Common myeloid progenitor, CD34-positive (primary cell): ENCODE results near the gene SMAD7.

ENCODE experiments used
- CTCF ChIA-PET: fragments of 350-600 bp; sonication (Branson Sonifier 250); formaldehyde crosslinking; loops from one replicate; lab custom pipeline; 2021; ENCODE audit warnings: antibody characterized with exemption; lab: Charles Lee
- POLR2A ChIA-PET: fragments of 350-600 bp; sonication (Branson Sonifier 250); formaldehyde crosslinking; loops from one replicate; lab custom pipeline; 2021; ENCODE audit warnings: antibody characterized with exemption; lab: Charles Lee
- DNase-seq, 3 donors: peaks; one replicate each; pipeline versions ENCODE4 v3.0.0 to v3.0.0-alpha.2; 2013
- H3K27ac ChIP-seq, 2 experiments: 1 replicate in 1 of 2; 2 replicates in 1 of 2; pipeline ENCODE4 v1.7.0; 2013; ENCODE audit warnings: inconsistent platforms in 2 of 2, low read length in 2 of 2, mild to moderate bottlenecking in 2 of 2, low read depth in 1 of 2, moderate library complexity in 1 of 2; ENCODE audit not compliant: severe bottlenecking in 2 of 2, insufficient read depth in 1 of 2, poor library complexity in 1 of 2
- H3K27me3 ChIP-seq, 5 experiments: replicated peaks in 2 of 5; 1 replicate in 3 of 5; 2 replicates in 2 of 5; pipeline versions ENCODE4 v1.6.1 to v1.7.0; 2013; ENCODE audit warnings: low read length in 4 of 5, mild to moderate bottlenecking in 2 of 5, moderate library complexity in 2 of 5, inconsistent platforms in 1 of 5; ENCODE audit not compliant: insufficient read depth in 5 of 5, control insufficient read depth in 4 of 5
- H3K36me3 ChIP-seq, 4 experiments: 1 replicate in 2 of 4; 2 replicates in 2 of 4; pipeline versions ENCODE4 v1.6.1 to v1.7.0; 2013; ENCODE audit warnings: low read length in 3 of 4, control low read depth in 1 of 4, mild to moderate bottlenecking in 1 of 4; ENCODE audit not compliant: control insufficient read depth in 4 of 4, insufficient read depth in 4 of 4
- H3K4me1 ChIP-seq, 4 experiments: 1 replicate in 3 of 4; 2 replicates in 1 of 4; pipeline versions ENCODE4 v1.6.1 to v1.7.1; 2013; ENCODE audit warnings: low read length in 3 of 4, mild to moderate bottlenecking in 3 of 4, control low read depth in 1 of 4, inconsistent platforms in 1 of 4, moderate library complexity in 1 of 4; ENCODE audit not compliant: control insufficient read depth in 4 of 4, insufficient read depth in 4 of 4; ENCODE audit errors: control extremely low read depth in 1 of 4
- H3K4me3 ChIP-seq, 7 experiments: 1 replicate in 4 of 7; 2 replicates in 3 of 7; pipeline versions ENCODE4 v1.5.1 to v1.7.0; 2013; ENCODE audit warnings: mild to moderate bottlenecking in 7 of 7, low read length in 6 of 7, moderate library complexity in 6 of 7, inconsistent platforms in 2 of 7, low read depth in 2 of 7, control low read depth in 1 of 7; ENCODE audit not compliant: insufficient read depth in 4 of 7, control insufficient read depth in 1 of 7; ENCODE audit errors: extremely low read depth in 1 of 7
- H3K9me3 ChIP-seq, 5 experiments: 1 replicate in 4 of 5; 2 replicates in 1 of 5; pipeline versions ENCODE4 v1.6.1 to v1.7.1; 2013; ENCODE audit warnings: low read length in 4 of 5, mild to moderate bottlenecking in 2 of 5, inconsistent platforms in 1 of 5, low read depth in 1 of 5, moderate library complexity in 1 of 5; ENCODE audit not compliant: control insufficient read depth in 4 of 5, insufficient read depth in 2 of 5; ENCODE audit errors: control extremely low read depth in 1 of 5
- WGBS: methylation state at CpG from one replicate; pipeline ENCODE4 v1.1.5; 2013; ENCODE audit not compliant: insufficient coverage; 5-methylcytosine and 5-hydroxymethylcytosine counted together

SMAD7 gene

DNA sequence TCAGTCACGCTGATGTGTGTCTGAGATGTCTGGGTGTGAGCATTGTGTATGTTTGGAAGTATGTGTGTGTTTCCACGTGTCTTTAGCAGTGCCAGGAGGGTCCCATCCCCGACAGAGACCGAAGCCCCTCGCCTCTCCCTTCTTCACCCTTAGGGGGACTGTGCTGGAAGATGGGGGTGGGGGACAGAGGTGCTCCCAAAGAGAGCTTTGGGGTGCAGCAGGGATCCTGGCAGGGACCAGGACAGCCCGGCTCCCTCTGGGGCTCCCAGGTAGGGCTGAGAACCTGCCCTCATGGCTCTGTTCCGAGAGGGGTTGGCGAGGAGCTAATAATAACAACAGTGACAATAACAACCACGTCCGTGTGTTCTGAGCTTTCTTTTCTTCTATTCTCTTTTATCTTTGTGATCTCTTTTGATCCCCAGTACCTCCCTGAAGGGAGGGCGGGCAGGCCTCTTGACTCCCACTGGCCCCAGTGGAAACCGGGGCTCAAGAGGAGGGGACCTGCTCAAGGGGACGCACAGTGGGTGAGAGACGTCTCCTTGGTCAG lies 57.6 kb downstream of the SMAD7 start:
- POLR2A ChIA-PET, result interaction anchor here (0.5 kb wide), 1 partner anchor 60 kb away, joined by 3 read pairs; no protein-coding TSS in a partner anchor
- peaks cover 0 to 20% (median 18%) of the 10 kb centered on the region in 4 experiments for H3K4me1 ChIP-seq

GRCh38 chr18:48892146-48892855 lies 58.5 kb downstream of the SMAD7 start:
- ChIA-PET CTCF (interaction anchor here (1.3 to 1.5 kb wide), 2 partner anchors 18 to 89 kb away, joined by 3 read pairs; no protein-coding TSS in a partner anchor), POLR2A (interaction anchor here (0.9 kb wide), 1 partner anchor 12 kb away, joined by 3 read pairs; no protein-coding TSS in a partner anchor)
- Histone ChIP-seq H3K4me3 (no peak overlapping the region), H3K9me3 (no peaks in the 10 kb centered on the region), H3K27me3 (no peaks in the 10 kb centered on the region), H3K4me1 (peaks cover 0 to 15% (median 14%) of the 10 kb centered on the region in 4 experiments), H3K27ac (no peak overlapping the region), H3K36me3 (no peaks in the 10 kb centered on the region)
- DNase-seq, result no peak
- WGBS, result over 99% methylated on average over 18 of the region's 22 CpGs

More for the DNA sequence above, 57.6 kb downstream of the SMAD7 start:
- CTCF ChIA-PET, result interaction anchor here (0.9 to 1.8 kb wide), 3 partner anchors 11 to 29 kb away, joined by 3 to 4 read pairs (median 3); no protein-coding TSS in a partner anchor
- no peak for DNase-seq
- H3K27ac ChIP-seq, result no peak overlapping the region
- WGBS, result 88% methylated on average over 8 of the region's 14 CpGs
- H3K9me3 ChIP-seq, result no peaks in the 10 kb centered on the region
- H3K4me3 ChIP-seq, result no peak overlapping the region
- no peaks in the 10 kb centered on the region for H3K36me3 ChIP-seq
- no peaks in the 10 kb centered on the region for H3K27me3 ChIP-seq

GRCh38 chr18:48891721-48892120 lies 59.0 kb downstream of the SMAD7 start:
- WGBS, result 95% methylated on average over 3 of the region's 4 CpGs
- H3K36me3 ChIP-seq, result no peaks in the 10 kb centered on the region
- POLR2A ChIA-PET, result interaction anchor here (0.9 kb wide), 1 partner anchor 11 kb away, joined by 3 read pairs; no protein-coding TSS in a partner anchor
- CTCF ChIA-PET, result interaction anchor here (0.6 to 1.5 kb wide), 4 partner anchors 17 to 88 kb away, joined by 3 read pairs; no protein-coding TSS in a partner anchor
- DNase-seq, result no peak
- no peak overlapping the region for H3K4me3 ChIP-seq
- H3K27ac ChIP-seq, result no peak overlapping the region
- peaks cover 0 to 9% (median 8%) of the 10 kb centered on the region in 4 experiments for H3K4me1 ChIP-seq
- H3K9me3 ChIP-seq, result no peaks in the 10 kb centered on the region
- no peaks in the 10 kb centered on the region for H3K27me3 ChIP-seq

DNA sequence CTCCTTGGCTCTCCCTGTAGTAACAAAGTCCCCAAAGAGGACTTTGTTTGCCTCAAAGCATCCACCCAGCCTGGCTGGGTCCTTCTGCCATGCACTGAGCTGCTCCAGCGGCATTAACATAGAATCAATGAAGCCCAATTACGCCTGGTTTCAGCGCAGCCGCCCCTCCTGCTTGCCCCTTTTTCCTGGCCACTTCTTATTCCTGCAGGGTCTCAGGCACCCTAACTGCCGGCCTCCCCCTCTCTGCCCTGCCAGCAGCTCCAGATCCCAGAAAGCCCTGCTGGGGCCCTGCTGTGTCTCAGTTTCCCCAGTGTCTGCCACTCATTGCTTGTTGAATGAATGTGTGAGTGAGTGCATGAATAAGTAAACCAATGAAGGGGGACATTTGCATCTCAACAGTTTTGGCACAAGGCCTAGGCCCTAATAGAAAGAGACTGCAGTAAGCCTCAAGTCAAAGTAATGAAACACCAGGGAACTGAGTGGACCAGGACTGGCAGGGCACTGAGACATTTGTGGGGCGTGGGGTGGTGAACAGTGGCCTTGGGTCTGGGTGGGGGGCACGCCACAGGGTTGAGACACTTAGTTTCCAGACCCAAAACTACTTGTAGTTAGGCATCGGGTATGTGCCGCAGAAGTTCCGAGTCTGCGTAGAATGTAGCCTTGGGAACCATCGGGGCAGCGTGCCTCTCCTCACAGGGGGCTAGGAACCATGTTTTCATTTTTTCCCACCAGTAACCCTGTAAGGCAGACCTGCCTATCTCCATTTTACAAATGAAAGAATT lies 60.6 kb downstream of the SMAD7 start:
- 95% methylated on average over 12 of the region's 13 CpGs for WGBS
- no peaks in the 10 kb centered on the region for H3K4me1 ChIP-seq
- no peak overlapping the region for H3K4me3 ChIP-seq
- DNase-seq, result no peak
- H3K36me3 ChIP-seq, result no peaks in the 10 kb centered on the region
- no peaks in the 10 kb centered on the region for H3K9me3 ChIP-seq
- H3K27ac ChIP-seq, result no peak overlapping the region
- H3K27me3 ChIP-seq, result no peaks in the 10 kb centered on the region
- ChIA-PET CTCF (interaction anchor here (0.6 to 1.5 kb wide), 3 partner anchors 16 to 116 kb away, joined by 3 read pairs; no protein-coding TSS in a partner anchor), POLR2A (no interaction called here)

DNA sequence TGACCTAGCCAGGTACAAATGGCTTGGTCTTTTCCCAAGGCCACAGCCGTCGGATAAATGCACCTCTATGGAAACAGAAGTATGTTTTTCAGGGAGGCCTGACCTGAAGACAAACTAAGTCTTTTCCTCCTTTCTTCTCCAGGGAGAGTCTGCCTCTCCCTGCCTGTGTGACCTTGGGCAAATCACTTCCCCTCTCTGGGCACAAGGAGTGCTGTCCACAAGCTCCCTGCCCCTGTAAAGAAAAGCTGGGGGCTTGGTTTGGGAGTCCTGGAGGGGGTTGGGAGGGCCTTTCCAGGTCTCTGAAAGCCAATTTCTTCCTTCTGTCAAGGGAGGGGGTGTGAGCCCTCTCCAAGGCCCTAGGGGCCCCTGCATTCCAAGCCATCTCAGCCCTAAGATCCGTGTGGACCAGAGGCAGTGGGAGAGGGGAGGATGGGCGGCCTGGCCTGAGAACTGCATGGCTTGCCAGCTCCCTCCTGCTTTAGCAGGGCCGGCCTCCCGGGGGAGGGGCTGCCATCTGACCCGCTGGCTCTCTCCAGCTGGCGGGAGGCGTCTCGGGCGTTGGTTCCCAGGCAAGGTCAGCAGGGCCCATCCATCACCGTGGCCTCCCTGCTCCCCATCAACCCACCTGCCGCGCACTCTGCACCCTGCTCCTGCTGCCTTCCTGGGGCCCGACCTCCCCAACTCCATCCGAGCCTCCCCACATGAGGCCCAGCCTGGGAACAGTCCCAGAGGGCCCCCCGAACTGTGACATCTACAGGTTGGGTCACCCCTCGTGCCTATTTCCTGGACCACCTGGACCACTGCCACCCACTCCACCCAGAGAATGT lies 61.4 kb downstream of the SMAD7 start:
- Histone ChIP-seq H3K27ac (no peak overlapping the region), H3K27me3 (no peaks in the 10 kb centered on the region), H3K4me3 (no peak overlapping the region), H3K9me3 (no peaks in the 10 kb centered on the region), H3K36me3 (no peaks in the 10 kb centered on the region), H3K4me1 (peaks cover 0 to 3% (median 0%) of the 10 kb centered on the region in 4 experiments)
- 98% methylated on average over 11 of the region's 18 CpGs for WGBS
- ChIA-PET CTCF (no interaction called here), POLR2A (no interaction called here)
- no peak for DNase-seq

GRCh38 chr18:48888773-48889080 lies 62.0 kb downstream of the SMAD7 start:
- H3K9me3 ChIP-seq, result no peaks in the 10 kb centered on the region
- no peaks in the 10 kb centered on the region for H3K36me3 ChIP-seq
- 90% methylated on average over 3 of the region's 5 CpGs for WGBS
- no peaks in the 10 kb centered on the region for H3K27me3 ChIP-seq
- POLR2A ChIA-PET, result no interaction called here
- H3K4me3 ChIP-seq, result no peak overlapping the region
- no peak overlapping the region for H3K27ac ChIP-seq
- H3K4me1 ChIP-seq, result peaks cover 0 to 6% (median 0%) of the 10 kb centered on the region in 4 experiments
- CTCF ChIA-PET, result no interaction called here
- DNase-seq, result no peak
